22Rv1 (cell line): ENCODE results near the gene OLFML2B.

Experiments used
- ZFX ChIP-seq: fragments of 450-650 bp; IDR thresholded peaks from 2 replicates; pipeline ENCODE4 v1.6.1; 2017; ENCODE audit warnings: antibody characterized with exemption, borderline replicate concordance
- TF ChIP-seq, protein P1 (sequence below): fragments of 450-650 bp; IDR thresholded peaks from 2 replicates; pipeline ENCODE4 v1.5.1; 2017; ENCODE audit warnings: mild to moderate bottlenecking

DNA sequence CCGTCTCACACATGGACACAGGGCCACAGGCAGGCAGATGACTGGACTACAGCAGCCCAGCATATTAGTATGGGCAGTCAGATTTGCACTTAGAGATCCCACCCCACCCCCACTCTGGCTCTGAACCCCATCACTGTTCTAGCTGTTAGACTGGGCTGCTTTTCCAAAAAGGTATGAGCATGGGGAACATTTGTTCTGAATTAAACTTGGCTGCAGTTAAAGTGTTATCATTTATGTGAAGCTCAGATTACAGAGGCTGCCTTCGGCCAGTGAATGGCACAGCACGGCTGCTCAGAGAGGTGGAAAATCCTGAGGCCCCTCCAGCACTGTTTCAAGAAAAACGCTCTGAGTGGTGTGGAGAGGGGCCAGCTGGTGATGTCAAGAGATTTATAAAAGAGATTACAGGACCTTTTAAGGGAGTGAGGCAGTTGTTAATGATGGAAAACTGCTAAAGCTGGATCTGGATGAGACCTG lies 38.9 kb upstream of the OLFML2B start:
- TF ChIP-seq, protein P1, sequence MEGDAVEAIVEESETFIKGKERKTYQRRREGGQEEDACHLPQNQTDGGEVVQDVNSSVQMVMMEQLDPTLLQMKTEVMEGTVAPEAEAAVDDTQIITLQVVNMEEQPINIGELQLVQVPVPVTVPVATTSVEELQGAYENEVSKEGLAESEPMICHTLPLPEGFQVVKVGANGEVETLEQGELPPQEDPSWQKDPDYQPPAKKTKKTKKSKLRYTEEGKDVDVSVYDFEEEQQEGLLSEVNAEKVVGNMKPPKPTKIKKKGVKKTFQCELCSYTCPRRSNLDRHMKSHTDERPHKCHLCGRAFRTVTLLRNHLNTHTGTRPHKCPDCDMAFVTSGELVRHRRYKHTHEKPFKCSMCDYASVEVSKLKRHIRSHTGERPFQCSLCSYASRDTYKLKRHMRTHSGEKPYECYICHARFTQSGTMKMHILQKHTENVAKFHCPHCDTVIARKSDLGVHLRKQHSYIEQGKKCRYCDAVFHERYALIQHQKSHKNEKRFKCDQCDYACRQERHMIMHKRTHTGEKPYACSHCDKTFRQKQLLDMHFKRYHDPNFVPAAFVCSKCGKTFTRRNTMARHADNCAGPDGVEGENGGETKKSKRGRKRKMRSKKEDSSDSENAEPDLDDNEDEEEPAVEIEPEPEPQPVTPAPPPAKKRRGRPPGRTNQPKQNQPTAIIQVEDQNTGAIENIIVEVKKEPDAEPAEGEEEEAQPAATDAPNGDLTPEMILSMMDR = no peak
- no peak for TF ChIP-seq ZFX
